ENCODE measurements around the gene DNAJB8.

DNA sequence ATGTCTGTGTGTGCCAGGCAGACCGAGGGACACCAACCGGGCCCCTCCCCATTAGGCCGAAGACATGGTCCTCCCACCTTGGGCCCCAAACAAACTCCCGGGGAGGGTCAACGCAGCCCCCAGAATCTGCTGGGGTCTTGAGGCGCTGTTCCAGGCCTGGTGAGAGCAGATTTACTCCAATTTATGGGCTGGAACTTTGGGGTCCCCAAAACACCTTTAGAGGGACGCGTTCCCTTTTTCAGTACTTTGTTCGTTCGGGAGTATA, 23.9 kb upstream of the DNAJB8 start:
- TF ChIP-seq YY1 (IDR thresholded peaks at IDR 0.05) (no peak), REST (IDR thresholded peaks at IDR 0.05) (no peak), GABPA (IDR thresholded peaks at IDR 0.05 in 1 of 2, conservative IDR thresholded peaks at IDR 0.05 in 1 of 2) (no peak)
- TF ChIP-seq, protein P1, sequence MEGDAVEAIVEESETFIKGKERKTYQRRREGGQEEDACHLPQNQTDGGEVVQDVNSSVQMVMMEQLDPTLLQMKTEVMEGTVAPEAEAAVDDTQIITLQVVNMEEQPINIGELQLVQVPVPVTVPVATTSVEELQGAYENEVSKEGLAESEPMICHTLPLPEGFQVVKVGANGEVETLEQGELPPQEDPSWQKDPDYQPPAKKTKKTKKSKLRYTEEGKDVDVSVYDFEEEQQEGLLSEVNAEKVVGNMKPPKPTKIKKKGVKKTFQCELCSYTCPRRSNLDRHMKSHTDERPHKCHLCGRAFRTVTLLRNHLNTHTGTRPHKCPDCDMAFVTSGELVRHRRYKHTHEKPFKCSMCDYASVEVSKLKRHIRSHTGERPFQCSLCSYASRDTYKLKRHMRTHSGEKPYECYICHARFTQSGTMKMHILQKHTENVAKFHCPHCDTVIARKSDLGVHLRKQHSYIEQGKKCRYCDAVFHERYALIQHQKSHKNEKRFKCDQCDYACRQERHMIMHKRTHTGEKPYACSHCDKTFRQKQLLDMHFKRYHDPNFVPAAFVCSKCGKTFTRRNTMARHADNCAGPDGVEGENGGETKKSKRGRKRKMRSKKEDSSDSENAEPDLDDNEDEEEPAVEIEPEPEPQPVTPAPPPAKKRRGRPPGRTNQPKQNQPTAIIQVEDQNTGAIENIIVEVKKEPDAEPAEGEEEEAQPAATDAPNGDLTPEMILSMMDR (IDR thresholded peaks at IDR 0.05; ENCODE audit: low read depth, low read length, missing input control), result no peak
